Sigmoid colon (tissue), 7 donors: ENCODE results near the gene GPR157. TPM values are rescaled to one million over a fixed set of nuclear protein-coding genes. Genes with fewer than 3 reads are reported as not detected.
"Not testable (repeated sequence)": the region's sequence is repeated elsewhere in the genome, so short reads cannot be mapped to it uniquely, and the experiment has no call there.

Experiments
- DNase-seq: peaks from one replicate; pipeline ENCODE4 v3.0.0-alpha.2; 2019
- H3K27ac ChIP-seq, 4 donors: fragments of 200-600 bp; sonication (generic); one replicate each; pipeline ENCODE4 v1.5.1; 2016 to 2019; ENCODE audit warnings: mild to moderate bottlenecking in 1 of 4
- H3K27me3 ChIP-seq, 3 donors: fragments of 200-600 bp; sonication (generic); one replicate each; pipeline ENCODE4 v1.5.1; 2019; ENCODE audit warnings: mild to moderate bottlenecking in 1 of 3
- H3K36me3 ChIP-seq, 4 donors: fragments of 200-600 bp; sonication (generic); one replicate each; pipeline ENCODE4 v1.5.1; 2016 to 2019
- H3K4me1 ChIP-seq, 4 donors: fragments of 200-600 bp; sonication (generic); one replicate each; pipeline ENCODE4 v1.5.1; 2017 to 2019
- H3K4me3 ChIP-seq, 4 donors: fragments of 200-600 bp; sonication (generic); one replicate each; pipeline ENCODE4 v1.5.1; 2017 to 2019; ENCODE audit warnings: mild to moderate bottlenecking in 2 of 4, moderate library complexity in 1 of 4
- H3K9me3 ChIP-seq, 4 donors: fragments of 200-600 bp in 3 of 4; sonication (generic) in 3 of 4; one replicate each; pipeline versions ENCODE4 v1.5.1 to v1.6.1; 2013 to 2019
- EP300 ChIP-seq, 4 donors: sonication (generic); formaldehyde crosslinking; IDR thresholded peaks; one replicate each; pipeline ENCODE4 v1.6.1; 2017; ENCODE audit warnings: antibody characterized with exemption in 4 of 4
- POLR2A ChIP-seq, 2 donors: fragments of 450-650 bp; IDR thresholded peaks; one replicate each; pipeline ENCODE4 v1.6.1; 2016; ENCODE audit warnings: antibody characterized with exemption in 2 of 2, mild to moderate bottlenecking in 2 of 2, moderate library complexity in 2 of 2
- POLR2AphosphoS5 ChIP-seq, 4 donors: sonication (generic); formaldehyde crosslinking; IDR thresholded peaks; one replicate each; pipeline ENCODE4 v1.6.1; 2017; ENCODE audit warnings: antibody characterized with exemption in 4 of 4
- WGBS, 2 donors: extraction: QIAGEN DNeasy Blood & Tissue Kit; methylation state at CpG; one replicate each; pipeline ENCODE4 v1.1.7; 2013; 5-methylcytosine and 5-hydroxymethylcytosine counted together
- intact Hi-C: fragments of 100-400 bp; cut with DNase I; formaldehyde crosslinking; loops from one replicate; pipeline ENCODE4 v1.15.1; 2023
- polyA plus RNA-seq, 3 donors: library from polyadenylated mRNA; stranded (reverse); fragments of 200-250 nt; gene quantifications; one replicate each; pipeline ENCODE4 v1.2.3, GENCODE V29; 2013
- total RNA-seq, 4 donors: library from RNA; depleted of rRNA; stranded (reverse); fragments of >200 nt; gene quantifications; one replicate each; pipeline ENCODE4 v1.1.0, GENCODE V29; 2016
- TF ChIP-seq, protein P1 (sequence below), 4 experiments: fragments of 450-650 bp in 3 of 4; fragments of 200-600 bp in 1 of 4; IDR thresholded peaks; one replicate each; pipeline ENCODE4 v1.5.1; 2016 to 2019; ENCODE audit warnings: antibody characterized with exemption in 4 of 4, mild to moderate bottlenecking in 3 of 4, moderate library complexity in 2 of 4
- donor health status: healthy with polysubstance abuse.
- donor health status: Bipolar disorder and iron deficiency.
- donor health status: healthy.

The GPR157 gene
- total and polyA plus RNA-seq, 7 donors = 0.92 to 3.7 (median 1.8) TPM

GRCh38 chr1:9126511-9126910 is 2.4 kb downstream of the GPR157 start:
- Histone ChIP-seq H3K36me3 (no peaks in the 10 kb centered on the region), H3K4me1 (peaks cover 0 to 27% (median 21%) of the 10 kb centered on the region in 4 donors), H3K9me3 (no peaks in the 10 kb centered on the region), H3K27ac (no peak overlapping the region), H3K4me3 (no peak overlapping the region), H3K27me3 (no peaks in the 10 kb centered on the region)
- TF ChIP-seq, protein P1, sequence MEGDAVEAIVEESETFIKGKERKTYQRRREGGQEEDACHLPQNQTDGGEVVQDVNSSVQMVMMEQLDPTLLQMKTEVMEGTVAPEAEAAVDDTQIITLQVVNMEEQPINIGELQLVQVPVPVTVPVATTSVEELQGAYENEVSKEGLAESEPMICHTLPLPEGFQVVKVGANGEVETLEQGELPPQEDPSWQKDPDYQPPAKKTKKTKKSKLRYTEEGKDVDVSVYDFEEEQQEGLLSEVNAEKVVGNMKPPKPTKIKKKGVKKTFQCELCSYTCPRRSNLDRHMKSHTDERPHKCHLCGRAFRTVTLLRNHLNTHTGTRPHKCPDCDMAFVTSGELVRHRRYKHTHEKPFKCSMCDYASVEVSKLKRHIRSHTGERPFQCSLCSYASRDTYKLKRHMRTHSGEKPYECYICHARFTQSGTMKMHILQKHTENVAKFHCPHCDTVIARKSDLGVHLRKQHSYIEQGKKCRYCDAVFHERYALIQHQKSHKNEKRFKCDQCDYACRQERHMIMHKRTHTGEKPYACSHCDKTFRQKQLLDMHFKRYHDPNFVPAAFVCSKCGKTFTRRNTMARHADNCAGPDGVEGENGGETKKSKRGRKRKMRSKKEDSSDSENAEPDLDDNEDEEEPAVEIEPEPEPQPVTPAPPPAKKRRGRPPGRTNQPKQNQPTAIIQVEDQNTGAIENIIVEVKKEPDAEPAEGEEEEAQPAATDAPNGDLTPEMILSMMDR (IDR thresholded peaks at IDR 0.05) = no peak
- TF ChIP-seq EP300 (IDR thresholded peaks at IDR 0.05) (no peak), POLR2A (IDR thresholded peaks at IDR 0.05) (no peak), POLR2AphosphoS5 (IDR thresholded peaks at IDR 0.05) (no peak)
- no peak for DNase-seq
- 45 to 78% methylated on average over 2 of the region's 2 CpGs for WGBS, 2 donors
- intact Hi-C loops = no loop called here

GRCh38 chr1:9125847-9126246 is 3.1 kb downstream of the GPR157 start:
- H3K4me3 ChIP-seq, intact Hi-C loops, H3K27ac ChIP-seq, H3K27me3 ChIP-seq, DNase-seq, H3K9me3 ChIP-seq, H3K36me3 ChIP-seq: not testable (repeated sequence)
- peaks cover 0 to 27% (median 21%) of the 10 kb centered on the region in 4 donors for H3K4me1 ChIP-seq
- WGBS, 2 donors = 86 to 94% methylated on average over 9 of the region's 9 CpGs

DNA sequence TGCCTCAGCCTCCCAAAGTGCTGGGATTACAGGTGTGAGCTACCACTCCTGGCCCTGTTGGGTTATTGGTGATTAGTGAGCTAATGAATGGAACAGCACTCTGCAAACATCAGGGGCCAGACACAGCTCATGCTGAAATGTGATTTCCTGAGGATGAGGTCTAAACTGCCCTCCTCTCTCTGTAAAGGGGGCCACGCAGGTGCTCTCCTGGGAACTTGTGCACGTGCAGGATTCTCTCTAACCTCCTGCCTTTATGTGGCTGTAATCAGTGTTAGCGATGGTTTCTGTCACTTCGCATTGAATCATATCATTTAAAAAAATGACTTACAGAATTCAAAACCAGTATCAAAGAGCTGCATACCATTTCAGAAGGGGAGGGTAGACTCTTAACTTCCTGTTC is 3.6 kb downstream of the GPR157 start:
- H3K9me3 ChIP-seq = no peaks in the 10 kb centered on the region
- H3K36me3 ChIP-seq = no peaks in the 10 kb centered on the region
- H3K27ac ChIP-seq = no peak overlapping the region
- peaks cover 0 to 27% (median 21%) of the 10 kb centered on the region in 4 donors for H3K4me1 ChIP-seq
- H3K27me3 ChIP-seq = no peaks in the 10 kb centered on the region
- 65 to 73% methylated on average over 4 of the region's 4 CpGs for WGBS, 2 donors
- no peak for DNase-seq
- intact Hi-C loops = no loop called here
- TF ChIP-seq, protein P1 (IDR thresholded peaks at IDR 0.05) = no peak
- H3K4me3 ChIP-seq = no peak overlapping the region

GRCh38 chr1:9124389-9124788 is 4.5 kb downstream of the GPR157 start:
- H3K27ac ChIP-seq, H3K36me3 ChIP-seq, H3K27me3 ChIP-seq, intact Hi-C loops, H3K4me3 ChIP-seq, H3K9me3 ChIP-seq, DNase-seq: not testable (repeated sequence)
- WGBS, 2 donors = 29 to 69% methylated on average over 5 of the region's 8 CpGs
- peaks cover 0 to 23% (median 20%) of the 10 kb centered on the region in 4 donors for H3K4me1 ChIP-seq

DNA sequence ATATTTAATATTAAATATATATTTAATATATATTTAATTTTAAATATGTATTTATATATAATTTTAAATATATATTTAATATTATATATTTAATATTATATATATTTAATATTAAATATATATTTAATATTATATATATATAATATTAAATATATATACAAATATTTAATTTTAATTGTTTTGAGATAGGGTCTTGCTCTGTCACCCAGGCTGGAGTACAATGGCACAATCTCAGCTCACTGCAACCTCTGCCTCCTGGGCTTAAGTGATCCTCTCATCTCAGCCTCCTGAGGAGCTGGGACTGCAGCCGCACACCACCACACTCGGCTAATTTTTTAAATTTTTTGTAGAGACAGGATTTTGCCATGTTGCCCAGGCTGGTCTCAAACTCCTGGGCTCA is 5.2 kb downstream of the GPR157 start:
- H3K36me3 ChIP-seq, intact Hi-C loops, H3K4me3 ChIP-seq, H3K27me3 ChIP-seq, H3K9me3 ChIP-seq, H3K27ac ChIP-seq, DNase-seq: not testable (repeated sequence)
- WGBS, 2 donors = 98% methylated on average over 2 of the region's 2 CpGs
- H3K4me1 ChIP-seq = peaks cover 0 to 22% (median 19%) of the 10 kb centered on the region in 4 donors

GRCh38 chr1:9121496-9122409 is 7.1 kb downstream of the GPR157 start:
- TF ChIP-seq, protein P1 (IDR thresholded peaks at IDR 0.05) = no peak
- TF ChIP-seq EP300 (IDR thresholded peaks at IDR 0.05) (no peak), POLR2AphosphoS5 (IDR thresholded peaks at IDR 0.05) (no peak), POLR2A (IDR thresholded peaks at IDR 0.05) (no peak)
- Histone ChIP-seq H3K36me3 (peaks cover 0 to 3% (median 0%) of the 10 kb centered on the region in 4 donors), H3K27me3 (no peaks in the 10 kb centered on the region), H3K9me3 (no peaks in the 10 kb centered on the region), H3K4me1 (peaks cover 0 to 4% (median 2%) of the 10 kb centered on the region in 4 donors), H3K4me3 (no peak overlapping the region), H3K27ac (no peak overlapping the region)
- no peak for DNase-seq
- intact Hi-C loops = no loop called here
- WGBS, 2 donors = 77 to 89% methylated on average over 22 of the region's 22 CpGs
